A549 (cell line): ENCODE data around the gene TPRG1. TPM values are rescaled to one million over a fixed set of nuclear protein-coding genes. Genes with fewer than 3 reads are reported as not detected.

ENCODE experiments used
- CBX2 ChIP-seq: fragments of 200-600 bp; sonication (generic); IDR thresholded peaks from 2 replicates; pipeline ENCODE4 v1.6.1; 2016; ENCODE audit warnings: low read depth, mild to moderate bottlenecking, borderline replicate concordance
- CHD2 ChIP-seq: fragments of 150-350 bp; IDR thresholded peaks from 2 replicates; pipeline ENCODE4 v1.6.1; 2014; ENCODE audit warnings: low read length; ENCODE audit not compliant: partially characterized antibody
- CHD4 ChIP-seq: fragments of 200-600 bp; sonication (generic); IDR thresholded peaks from 2 replicates; pipeline ENCODE4 v1.6.1; 2016; ENCODE audit warnings: antibody characterized with exemption, mild to moderate bottlenecking, borderline replicate concordance
- EHMT2 ChIP-seq: fragments of 200-600 bp; sonication (generic); IDR thresholded peaks from 2 replicates; pipeline ENCODE4 v1.6.1; 2016; ENCODE audit warnings: antibody characterized with exemption, low read depth, mild to moderate bottlenecking, moderate library complexity
- EP300 ChIP-seq, 2 experiments: fragments of >200 bp; sonication (Bioruptor Twin); formaldehyde crosslinking; IDR thresholded peaks; 2 replicates in 1 of 2; 3 replicates in 1 of 2; pipeline ENCODE4 v1.6.1; 2016 to 2017
- FOSL2 ChIP-seq, 2 experiments: fragments of 450-650 bp in 1 of 2; fragments of >200 bp in 1 of 2; sonication (Bioruptor Twin) in 1 of 2; formaldehyde crosslinking; IDR thresholded peaks; 2 replicates each; pipeline versions ENCODE4 v1.5.0 to v1.6.1; 2016 to 2020; ENCODE audit warnings: mild to moderate bottlenecking in 1 of 2, moderate library complexity in 1 of 2
- FOXS1 ChIP-seq: fragments of 250-450 bp; sonication (Bioruptor Pico); IDR thresholded peaks from 2 replicates; pipeline ENCODE4 v1.5.0; 2020; ENCODE audit warnings: mild to moderate bottlenecking, moderate library complexity
- GATA3 ChIP-seq: IDR thresholded peaks from 2 replicates; pipeline ENCODE4 v1.6.1; 2012; ENCODE audit warnings: borderline replicate concordance
- HDAC2 ChIP-seq: fragments of 200-600 bp; sonication (generic); IDR thresholded peaks from 2 replicates; pipeline ENCODE4 v1.6.1; 2016
- HOXB5 ChIP-seq: fragments of 250-450 bp; sonication (Bioruptor Pico); IDR thresholded peaks from 2 replicates; pipeline ENCODE4 v1.5.0; 2020; ENCODE audit warnings: mild to moderate bottlenecking, moderate library complexity
- JUNB ChIP-seq: fragments of >200 bp; sonication (Bioruptor Twin); formaldehyde crosslinking; IDR thresholded peaks from 2 replicates; pipeline ENCODE4 v1.6.1; 2016
- KDM1A ChIP-seq: fragments of 200-600 bp; sonication (generic); IDR thresholded peaks from 2 replicates; pipeline ENCODE4 v1.6.1; 2016; ENCODE audit warnings: low read depth, mild to moderate bottlenecking
- KDM5A ChIP-seq: fragments of 200-600 bp; sonication (generic); IDR thresholded peaks from 2 replicates; pipeline ENCODE4 v1.6.1; 2016; ENCODE audit warnings: antibody characterized with exemption, mild to moderate bottlenecking
- MAZ ChIP-seq: fragments of 150-350 bp; IDR thresholded peaks from 2 replicates; pipeline ENCODE4 v1.6.1; 2014; ENCODE audit warnings: antibody characterized with exemption, low read depth, low read length, borderline replicate concordance
- MYC ChIP-seq: IDR thresholded peaks from 2 replicates; pipeline ENCODE4 v1.6.1; 2012; ENCODE audit warnings: mild to moderate bottlenecking, inconsistent platforms, low read length, improper control_type of control experiment, borderline replicate concordance
- NFE2L2 ChIP-seq: fragments of 150-350 bp; conservative IDR thresholded peaks from 2 replicates; pipeline ENCODE4 v1.6.1; 2014; ENCODE audit warnings: low read length
- NR3C1 ChIP-seq: fragments of >200 bp; sonication (Bioruptor Twin); formaldehyde crosslinking; IDR thresholded peaks from 3 replicates; pipeline ENCODE4 v1.6.1; 2017
- POLR2A ChIP-seq: IDR thresholded peaks from 2 replicates; pipeline ENCODE4 v1.6.1; 2012; ENCODE audit warnings: mild to moderate bottlenecking, low read length
- RAD21 ChIP-seq, 2 experiments: fragments of >200 bp in 1 of 2; sonication (Bioruptor Twin) in 1 of 2; formaldehyde crosslinking in 1 of 2; IDR thresholded peaks in 1 of 2; conservative IDR thresholded peaks in 1 of 2; 2 replicates in 1 of 2; 3 replicates in 1 of 2; pipeline ENCODE4 v1.6.1; 2012 to 2018; ENCODE audit warnings: inconsistent platforms in 1 of 2
- RARB ChIP-seq: fragments of 250-450 bp; sonication (Bioruptor Pico); IDR thresholded peaks from 2 replicates; pipeline ENCODE4 v1.8.0; 2021; ENCODE audit warnings: mild to moderate bottlenecking, moderate library complexity
- RNF2 ChIP-seq: fragments of 200-600 bp; sonication (generic); IDR thresholded peaks from 2 replicates; pipeline ENCODE4 v1.6.1; 2016; ENCODE audit warnings: low read depth, mild to moderate bottlenecking, antibody characterized with exemption, moderate library complexity, borderline replicate concordance
- SMC3 ChIP-seq: fragments of >200 bp; sonication (Bioruptor Twin); formaldehyde crosslinking; IDR thresholded peaks from 3 replicates; pipeline ENCODE4 v1.6.1; 2018; ENCODE audit warnings: inconsistent platforms
- TFCP2L1 ChIP-seq: fragments of 250-450 bp; sonication (Bioruptor Pico); IDR thresholded peaks from 2 replicates; pipeline ENCODE4 v1.5.0; 2021; ENCODE audit warnings: mild to moderate bottlenecking
- TP53 ChIP-seq: fragments of 250-450 bp; sonication (Bioruptor Pico); IDR thresholded peaks from 2 replicates; pipeline ENCODE4 v1.5.0; 2021; ENCODE audit warnings: mild to moderate bottlenecking, moderate library complexity
- ZC3H11A ChIP-seq: fragments of 450-650 bp; IDR thresholded peaks from 2 replicates; pipeline ENCODE4 v1.6.1; 2014; ENCODE audit warnings: antibody characterized with exemption, mild to moderate bottlenecking
- ZFP36 ChIP-seq: fragments of 450-650 bp; IDR thresholded peaks from 2 replicates; pipeline ENCODE4 v1.6.1; 2014; ENCODE audit warnings: borderline replicate concordance; ENCODE audit not compliant: partially characterized antibody
- ZNF302 ChIP-seq: fragments of 250-450 bp; sonication (Bioruptor Pico); IDR thresholded peaks from 2 replicates; pipeline ENCODE4 v1.9.0; 2021; ENCODE audit warnings: inconsistent platforms, mild to moderate bottlenecking, moderate library complexity
- ZSCAN20 ChIP-seq: fragments of 250-450 bp; sonication (Bioruptor Pico); IDR thresholded peaks from 2 replicates; pipeline ENCODE4 v1.8.0; 2022; ENCODE audit warnings: mild to moderate bottlenecking, moderate library complexity
- polyA plus RNA-seq, 4 experiments: library from polyadenylated mRNA; depleted of rRNA in 3 of 4; stranded (reverse); fragments of >200 nt; fragmentation: RNase III in 1 of 4; extraction: RNeasy Plus Mini Kit Qiagen cat#74134 plus additional on column Dnase treatment in 1 of 4; gene quantifications; 2 replicates in 3 of 4; 3 replicates in 1 of 4; pipeline ENCODE4 v1.2.3, GENCODE V29; 2011 to 2017
- TF ChIP-seq, protein P1 (sequence below): fragments of >200 bp; sonication (Bioruptor Twin); formaldehyde crosslinking; IDR thresholded peaks from 3 replicates; pipeline ENCODE4 v1.6.1; 2016
- TF ChIP-seq, protein P2 (sequence below): fragments of 250-450 bp; sonication (Bioruptor Pico); IDR thresholded peaks from 2 replicates; pipeline ENCODE4 v1.5.0; 2021; ENCODE audit warnings: mild to moderate bottlenecking, moderate library complexity, borderline replicate concordance
- TF ChIP-seq, protein P3 (sequence below): fragments of >200 bp; sonication (Bioruptor Twin); formaldehyde crosslinking; IDR thresholded peaks from 2 replicates; pipeline ENCODE4 v1.6.1; 2016
- TF ChIP-seq, protein P4 (sequence below): IDR thresholded peaks from 2 replicates; pipeline ENCODE4 v1.6.1; 2012; ENCODE audit warnings: low read depth, borderline replicate concordance
- TF ChIP-seq, protein P5 (sequence below): fragments of 250-450 bp; sonication (Bioruptor Pico); IDR thresholded peaks from 2 replicates; pipeline ENCODE4 v1.5.0; 2020; ENCODE audit warnings: low read depth, mild to moderate bottlenecking, moderate library complexity
- TF ChIP-seq, protein P6 (sequence below): fragments of >200 bp; sonication (Bioruptor Twin); formaldehyde crosslinking; IDR thresholded peaks from 3 replicates; pipeline ENCODE4 v1.5.1; 2016
- TF ChIP-seq, protein P7 (sequence below): fragments of 150-350 bp; IDR thresholded peaks from 2 replicates; pipeline ENCODE4 v1.6.1; 2014; ENCODE audit warnings: low read depth, mild to moderate bottlenecking, low read length

Gene TPRG1
- polyA plus RNA-seq, 2 of the 4 experiments (the other 2 are of a cell fraction), result 0.21 to 1.1 TPM

DNA sequence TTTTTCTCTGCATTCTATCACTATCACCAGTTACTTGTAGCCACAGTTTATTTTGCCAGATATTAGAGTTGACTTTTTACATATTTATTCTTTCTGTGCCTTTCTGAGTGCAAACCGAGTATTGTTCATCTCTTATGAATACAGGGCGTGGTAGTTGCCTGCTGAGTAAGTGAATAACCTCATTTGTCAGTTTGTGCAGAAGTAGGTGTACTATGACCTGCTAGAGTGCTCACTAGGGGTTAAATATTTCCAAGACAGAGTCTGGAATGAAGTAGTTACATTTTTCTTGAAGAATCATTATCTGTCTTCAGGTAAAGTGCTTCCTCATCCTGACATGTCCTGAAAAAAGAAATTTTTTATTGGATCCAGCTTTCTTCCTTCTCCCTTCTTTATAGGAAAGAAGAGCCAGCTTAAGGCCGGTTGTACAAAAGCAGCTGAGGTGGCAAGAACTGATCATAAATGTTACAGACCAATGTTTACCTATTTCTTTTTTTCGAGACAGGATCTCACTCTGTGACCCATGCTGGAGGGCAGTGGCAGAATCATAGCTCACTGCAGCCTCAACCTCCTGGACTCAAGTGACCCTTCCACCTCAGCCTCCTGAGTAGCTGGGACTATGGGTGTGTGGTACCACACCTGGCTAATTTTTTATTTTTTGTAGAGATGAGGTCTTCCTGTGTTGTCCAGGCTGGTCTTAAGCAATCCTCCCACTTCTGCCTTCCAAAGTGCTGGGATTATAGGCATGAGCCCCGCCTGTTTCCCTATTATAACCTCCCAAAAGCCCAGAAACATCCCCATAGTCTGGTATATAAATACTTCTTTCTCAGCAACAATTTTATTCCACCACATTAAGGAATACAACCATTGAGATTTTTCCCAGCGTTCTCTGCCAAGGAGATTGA, 182.5 kb downstream of the TPRG1 start (continued):
- TF ChIP-seq, protein P1, sequence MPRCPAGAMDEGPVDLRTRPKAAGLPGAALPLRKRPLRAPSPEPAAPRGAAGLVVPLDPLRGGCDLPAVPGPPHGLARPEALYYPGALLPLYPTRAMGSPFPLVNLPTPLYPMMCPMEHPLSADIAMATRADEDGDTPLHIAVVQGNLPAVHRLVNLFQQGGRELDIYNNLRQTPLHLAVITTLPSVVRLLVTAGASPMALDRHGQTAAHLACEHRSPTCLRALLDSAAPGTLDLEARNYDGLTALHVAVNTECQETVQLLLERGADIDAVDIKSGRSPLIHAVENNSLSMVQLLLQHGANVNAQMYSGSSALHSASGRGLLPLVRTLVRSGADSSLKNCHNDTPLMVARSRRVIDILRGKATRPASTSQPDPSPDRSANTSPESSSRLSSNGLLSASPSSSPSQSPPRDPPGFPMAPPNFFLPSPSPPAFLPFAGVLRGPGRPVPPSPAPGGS, result no peak
- no peak for TF ChIP-seq RAD21 (conservative IDR thresholded peaks at IDR 0.05 in 1 of 2, IDR thresholded peaks at IDR 0.05 in 1 of 2)
- TF ChIP-seq KDM1A, result no peak
- TF ChIP-seq ZFP36, result no peak
- TF ChIP-seq CHD4, result no peak
- no peak for TF ChIP-seq HOXB5 (CRISPR knock-in tag)
- TF ChIP-seq RARB (CRISPR knock-in tag), result no peak
- TF ChIP-seq, protein P2, sequence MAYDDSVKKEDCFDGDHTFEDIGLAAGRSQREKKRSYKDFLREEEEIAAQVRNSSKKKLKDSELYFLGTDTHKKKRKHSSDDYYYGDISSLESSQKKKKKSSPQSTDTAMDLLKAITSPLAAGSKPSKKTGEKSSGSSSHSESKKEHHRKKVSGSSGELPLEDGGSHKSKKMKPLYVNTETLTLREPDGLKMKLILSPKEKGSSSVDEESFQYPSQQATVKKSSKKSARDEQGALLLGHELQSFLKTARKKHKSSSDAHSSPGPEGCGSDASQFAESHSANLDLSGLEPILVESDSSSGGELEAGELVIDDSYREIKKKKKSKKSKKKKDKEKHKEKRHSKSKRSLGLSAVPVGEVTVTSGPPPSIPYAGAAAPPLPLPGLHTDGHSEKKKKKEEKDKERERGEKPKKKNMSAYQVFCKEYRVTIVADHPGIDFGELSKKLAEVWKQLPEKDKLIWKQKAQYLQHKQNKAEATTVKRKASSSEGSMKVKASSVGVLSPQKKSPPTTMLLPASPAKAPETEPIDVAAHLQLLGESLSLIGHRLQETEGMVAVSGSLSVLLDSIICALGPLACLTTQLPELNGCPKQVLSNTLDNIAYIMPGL (CRISPR knock-in tag), result no peak
- TF ChIP-seq TFCP2L1 (CRISPR knock-in tag), result no peak
- no peak for TF ChIP-seq FOXS1 (CRISPR knock-in tag)
- TF ChIP-seq, protein P3, sequence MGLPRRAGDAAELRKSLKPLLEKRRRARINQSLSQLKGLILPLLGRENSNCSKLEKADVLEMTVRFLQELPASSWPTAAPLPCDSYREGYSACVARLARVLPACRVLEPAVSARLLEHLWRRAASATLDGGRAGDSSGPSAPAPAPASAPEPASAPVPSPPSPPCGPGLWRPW, result no peak
- TF ChIP-seq NFE2L2, result no peak; the same call in 1 of the 2 replicates
- TF ChIP-seq MYC, result no peak
- no peak for TF ChIP-seq CHD2
- TF ChIP-seq ZC3H11A, result no peak
- no peak for TF ChIP-seq MAZ
- TF ChIP-seq SMC3, result 0 out of 3 replicates have a peak, but pooled peaks have one; percentile 15
- TF ChIP-seq JUNB, result peak; percentile 37; the same call in 1 of the 2 replicates
- TF ChIP-seq ZSCAN20 (CRISPR knock-in tag), result no peak
- TF ChIP-seq, protein P4, sequence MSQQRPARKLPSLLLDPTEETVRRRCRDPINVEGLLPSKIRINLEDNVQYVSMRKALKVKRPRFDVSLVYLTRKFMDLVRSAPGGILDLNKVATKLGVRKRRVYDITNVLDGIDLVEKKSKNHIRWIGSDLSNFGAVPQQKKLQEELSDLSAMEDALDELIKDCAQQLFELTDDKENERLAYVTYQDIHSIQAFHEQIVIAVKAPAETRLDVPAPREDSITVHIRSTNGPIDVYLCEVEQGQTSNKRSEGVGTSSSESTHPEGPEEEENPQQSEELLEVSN, result no peak
- TF ChIP-seq, protein P5, sequence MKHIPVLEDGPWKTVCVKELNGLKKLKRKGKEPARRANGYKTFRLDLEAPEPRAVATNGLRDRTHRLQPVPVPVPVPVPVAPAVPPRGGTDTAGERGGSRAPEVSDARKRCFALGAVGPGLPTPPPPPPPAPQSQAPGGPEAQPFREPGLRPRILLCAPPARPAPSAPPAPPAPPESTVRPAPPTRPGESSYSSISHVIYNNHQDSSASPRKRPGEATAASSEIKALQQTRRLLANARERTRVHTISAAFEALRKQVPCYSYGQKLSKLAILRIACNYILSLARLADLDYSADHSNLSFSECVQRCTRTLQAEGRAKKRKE (CRISPR knock-in tag), result no peak
- TF ChIP-seq, protein P6, sequence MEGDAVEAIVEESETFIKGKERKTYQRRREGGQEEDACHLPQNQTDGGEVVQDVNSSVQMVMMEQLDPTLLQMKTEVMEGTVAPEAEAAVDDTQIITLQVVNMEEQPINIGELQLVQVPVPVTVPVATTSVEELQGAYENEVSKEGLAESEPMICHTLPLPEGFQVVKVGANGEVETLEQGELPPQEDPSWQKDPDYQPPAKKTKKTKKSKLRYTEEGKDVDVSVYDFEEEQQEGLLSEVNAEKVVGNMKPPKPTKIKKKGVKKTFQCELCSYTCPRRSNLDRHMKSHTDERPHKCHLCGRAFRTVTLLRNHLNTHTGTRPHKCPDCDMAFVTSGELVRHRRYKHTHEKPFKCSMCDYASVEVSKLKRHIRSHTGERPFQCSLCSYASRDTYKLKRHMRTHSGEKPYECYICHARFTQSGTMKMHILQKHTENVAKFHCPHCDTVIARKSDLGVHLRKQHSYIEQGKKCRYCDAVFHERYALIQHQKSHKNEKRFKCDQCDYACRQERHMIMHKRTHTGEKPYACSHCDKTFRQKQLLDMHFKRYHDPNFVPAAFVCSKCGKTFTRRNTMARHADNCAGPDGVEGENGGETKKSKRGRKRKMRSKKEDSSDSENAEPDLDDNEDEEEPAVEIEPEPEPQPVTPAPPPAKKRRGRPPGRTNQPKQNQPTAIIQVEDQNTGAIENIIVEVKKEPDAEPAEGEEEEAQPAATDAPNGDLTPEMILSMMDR, result no peak
- TF ChIP-seq CBX2, result no peak
- peak; percentile 51; the same call in 1 of the 2 replicates for TF ChIP-seq GATA3
- TF ChIP-seq EP300 (IDR thresholded peaks at IDR 0.05), result peak in 1 of 2 experiments; percentile 14; a peak in 1 of 5 replicates
- TF ChIP-seq, protein P7, sequence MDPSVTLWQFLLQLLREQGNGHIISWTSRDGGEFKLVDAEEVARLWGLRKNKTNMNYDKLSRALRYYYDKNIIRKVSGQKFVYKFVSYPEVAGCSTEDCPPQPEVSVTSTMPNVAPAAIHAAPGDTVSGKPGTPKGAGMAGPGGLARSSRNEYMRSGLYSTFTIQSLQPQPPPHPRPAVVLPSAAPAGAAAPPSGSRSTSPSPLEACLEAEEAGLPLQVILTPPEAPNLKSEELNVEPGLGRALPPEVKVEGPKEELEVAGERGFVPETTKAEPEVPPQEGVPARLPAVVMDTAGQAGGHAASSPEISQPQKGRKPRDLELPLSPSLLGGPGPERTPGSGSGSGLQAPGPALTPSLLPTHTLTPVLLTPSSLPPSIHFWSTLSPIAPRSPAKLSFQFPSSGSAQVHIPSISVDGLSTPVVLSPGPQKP, result no peak
- TF ChIP-seq EHMT2, result no peak
- no peak for TF ChIP-seq POLR2A
- no peak for TF ChIP-seq FOSL2 (IDR thresholded peaks at IDR 0.05)
- no peak; the same call in 1 of the 2 replicates for TF ChIP-seq FOSL2 (CRISPR knock-in tag; IDR thresholded peaks at IDR 0.05)
- TF ChIP-seq RNF2, result no peak
- TF ChIP-seq TP53, result no peak
- TF ChIP-seq HDAC2, result no peak
- no peak for TF ChIP-seq ZNF302
- no peak for TF ChIP-seq NR3C1
- TF ChIP-seq KDM5A, result no peak
